Smooth muscle cell (in vitro differentiated cells): ENCODE results near the gene RAB24. TPM values are rescaled to one million over a fixed set of nuclear protein-coding genes. Genes with fewer than 3 reads are reported as not detected.
A peak's percentile ranks its signal among the peaks of the same experiment; 100 is the strongest.

Source experiments
- DNase-seq: peaks from one replicate; lab custom pipeline; 2025; ENCODE audit not compliant: unreplicated experiment; lab: John Stamatoyannopoulos, UW
- H2AFZ ChIP-seq: fragments of 200-600 bp; sonication (generic); 2 replicates; pipeline ENCODE4 v1.6.0; 2016; ENCODE audit warnings: antibody characterized with exemption, low read depth, mild to moderate bottlenecking
- H3F3A ChIP-seq: fragments of 200-600 bp; sonication (generic); 2 replicates; pipeline ENCODE4 v1.6.0; 2017; ENCODE audit warnings: antibody characterized with exemption, low read depth
- H3K27ac ChIP-seq: fragments of 200-600 bp; sonication (generic); 2 replicates; pipeline ENCODE4 v1.5.1; 2016; ENCODE audit warnings: low read depth, mild to moderate bottlenecking
- H3K27me3 ChIP-seq: fragments of 200-600 bp; sonication (generic); 2 replicates; pipeline ENCODE4 v1.6.1; 2016; ENCODE audit warnings: low read depth, mild to moderate bottlenecking
- H3K36me3 ChIP-seq: fragments of 200-600 bp; sonication (generic); 2 replicates; pipeline ENCODE4 v1.5.1; 2016; ENCODE audit warnings: low read depth
- H3K4me1 ChIP-seq: fragments of 200-600 bp; sonication (generic); 2 replicates; pipeline ENCODE4 v1.5.1; 2016; ENCODE audit warnings: low read depth
- H3K4me2 ChIP-seq: fragments of 200-600 bp; sonication (generic); 2 replicates; pipeline ENCODE4 v1.6.0; 2016; ENCODE audit warnings: mild to moderate bottlenecking
- H3K4me3 ChIP-seq: fragments of 200-600 bp; sonication (generic); 2 replicates; pipeline ENCODE4 v1.5.1; 2016; ENCODE audit warnings: mild to moderate bottlenecking
- H3K79me2 ChIP-seq: fragments of 200-600 bp; sonication (generic); 2 replicates; pipeline ENCODE4 v1.6.0; 2016; ENCODE audit warnings: low read depth, mild to moderate bottlenecking
- H3K9ac ChIP-seq: fragments of 200-600 bp; sonication (generic); 2 replicates; pipeline ENCODE4 v1.6.0; 2016; ENCODE audit warnings: low read depth
- H3K9me3 ChIP-seq: fragments of 200-600 bp; sonication (generic); replicated peaks from 2 replicates; pipeline ENCODE4 v1.5.1; 2016; ENCODE audit warnings: low read depth
- H4K20me1 ChIP-seq: fragments of 200-600 bp; sonication (generic); 2 replicates; pipeline ENCODE4 v1.6.0; 2016; ENCODE audit warnings: low read depth
- WGBS: methylation state at CpG from one replicate; pipeline ENCODE4 v1.1.7; 2016; ENCODE audit warnings: low lambda C conversion rate; 5-methylcytosine and 5-hydroxymethylcytosine counted together
- polyA plus RNA-seq: library from polyadenylated mRNA; unstranded; fragments of >200 nt; fragmentation: Nextera tagmentation; extraction: Ambion mirVana; gene quantifications from 2 replicates; pipeline ENCODE4 v1.2.1, GENCODE V29; 2016
- total RNA-seq: library from RNA; depleted of rRNA; stranded (reverse); fragments of >200 nt; gene quantifications from 2 replicates; pipeline ENCODE4 v1.2.3, GENCODE V29; 2014
- TF ChIP-seq, protein P1 (sequence below): fragments of 200-600 bp; sonication (generic); IDR thresholded peaks from 2 replicates; pipeline ENCODE4 v1.5.1; 2017; ENCODE audit warnings: borderline replicate concordance, mild to moderate bottlenecking, antibody characterized with exemption; ENCODE audit not compliant: insufficient read depth, poor library complexity, severe bottlenecking

RAB24 gene
- total and polyA plus RNA-seq, 2 experiments from 2014 or later, result 41.8 to 46.4 TPM

GRCh38 chr5:177314376-177315342 is 11.1 kb upstream of the RAB24 start:
- TF ChIP-seq, protein P1, sequence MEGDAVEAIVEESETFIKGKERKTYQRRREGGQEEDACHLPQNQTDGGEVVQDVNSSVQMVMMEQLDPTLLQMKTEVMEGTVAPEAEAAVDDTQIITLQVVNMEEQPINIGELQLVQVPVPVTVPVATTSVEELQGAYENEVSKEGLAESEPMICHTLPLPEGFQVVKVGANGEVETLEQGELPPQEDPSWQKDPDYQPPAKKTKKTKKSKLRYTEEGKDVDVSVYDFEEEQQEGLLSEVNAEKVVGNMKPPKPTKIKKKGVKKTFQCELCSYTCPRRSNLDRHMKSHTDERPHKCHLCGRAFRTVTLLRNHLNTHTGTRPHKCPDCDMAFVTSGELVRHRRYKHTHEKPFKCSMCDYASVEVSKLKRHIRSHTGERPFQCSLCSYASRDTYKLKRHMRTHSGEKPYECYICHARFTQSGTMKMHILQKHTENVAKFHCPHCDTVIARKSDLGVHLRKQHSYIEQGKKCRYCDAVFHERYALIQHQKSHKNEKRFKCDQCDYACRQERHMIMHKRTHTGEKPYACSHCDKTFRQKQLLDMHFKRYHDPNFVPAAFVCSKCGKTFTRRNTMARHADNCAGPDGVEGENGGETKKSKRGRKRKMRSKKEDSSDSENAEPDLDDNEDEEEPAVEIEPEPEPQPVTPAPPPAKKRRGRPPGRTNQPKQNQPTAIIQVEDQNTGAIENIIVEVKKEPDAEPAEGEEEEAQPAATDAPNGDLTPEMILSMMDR, result no peak
- peaks cover 51% of the 10 kb centered on the region for H4K20me1 ChIP-seq
- no peaks in the 10 kb centered on the region for H3K4me1 ChIP-seq
- H2AFZ ChIP-seq, result no peak overlapping the region
- no peak overlapping the region for H3K27ac ChIP-seq
- no peaks in the 10 kb centered on the region for H3K27me3 ChIP-seq
- 91% methylated on average over 16 of the region's 18 CpGs for WGBS
- no peaks in the 10 kb centered on the region for H3K9me3 ChIP-seq
- H3K9ac ChIP-seq, result no peak overlapping the region
- no peaks in the 10 kb centered on the region for H3K79me2 ChIP-seq
- no peak overlapping the region for H3K4me2 ChIP-seq
- H3K4me3 ChIP-seq, result no peak overlapping the region
- peaks cover 3% of the 10 kb centered on the region for H3F3A ChIP-seq
- H3K36me3 ChIP-seq, result no peaks in the 10 kb centered on the region
- DNase-seq, result no peak

DNA sequence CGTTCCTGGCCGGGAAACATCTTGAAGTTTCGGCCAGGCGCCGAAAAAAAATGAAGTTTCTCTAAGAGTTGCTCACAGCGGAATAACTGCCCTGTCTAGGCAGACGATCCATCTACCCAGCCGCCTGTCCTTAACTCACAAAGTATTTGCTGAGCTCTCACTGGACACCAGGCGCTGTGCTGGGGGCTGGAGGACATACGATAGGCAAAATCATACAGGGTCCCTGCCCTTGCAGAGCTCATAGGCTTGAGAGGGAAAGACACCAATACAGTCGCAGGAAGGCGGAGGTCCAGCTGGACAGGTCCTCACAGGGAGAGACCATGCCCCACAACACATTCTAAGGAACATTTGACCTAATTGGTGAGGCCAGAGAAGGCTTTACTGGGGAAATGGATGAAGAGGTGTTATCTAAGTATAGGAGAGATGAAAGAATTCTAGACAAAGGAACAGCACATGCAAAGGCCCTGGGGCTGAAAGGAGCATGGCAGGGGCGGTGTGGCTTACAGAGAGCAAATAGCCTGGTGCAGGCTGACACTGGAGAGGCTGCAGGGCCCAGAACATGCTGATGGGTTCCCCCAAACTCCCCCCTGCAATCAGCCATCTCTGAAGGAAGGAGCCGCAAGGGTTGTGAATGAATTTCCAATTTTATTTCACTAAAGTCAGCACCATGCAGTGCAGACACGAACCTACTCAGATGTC is 10.2 kb upstream of the RAB24 start:
- TF ChIP-seq, protein P1, result no peak
- Histone ChIP-seq H4K20me1 (peaks cover 51% of the 10 kb centered on the region), H3F3A (peaks cover 3% of the 10 kb centered on the region), H3K9me3 (no peaks in the 10 kb centered on the region), H3K79me2 (no peaks in the 10 kb centered on the region), H3K36me3 (no peaks in the 10 kb centered on the region), H3K4me2 (no peak overlapping the region), H3K4me3 (no peak overlapping the region), H2AFZ (no peak overlapping the region), H3K4me1 (no peaks in the 10 kb centered on the region), H3K27me3 (no peaks in the 10 kb centered on the region), H3K27ac (no peak overlapping the region), H3K9ac (no peak overlapping the region)
- DNase-seq, result no peak
- WGBS, result 96% methylated on average over 15 of the region's 15 CpGs

- no peak overlapping the region for H3K9ac ChIP-seq
Observed at GRCh38 chr5:177312649-177313181, 9.2 kb upstream of the RAB24 start.

More at GRCh38 chr5:177312649-177313181, 9.2 kb upstream of the RAB24 start:
- H3F3A ChIP-seq, result no peaks in the 10 kb centered on the region
- H3K79me2 ChIP-seq, result no peaks in the 10 kb centered on the region
- H3K27ac ChIP-seq, result no peak overlapping the region
- no peak for DNase-seq
- H4K20me1 ChIP-seq, result peaks cover 46% of the 10 kb centered on the region
- no peaks in the 10 kb centered on the region for H3K27me3 ChIP-seq
- WGBS, result 7% methylated on average over 19 of the region's 19 CpGs
- H3K9me3 ChIP-seq, result no peaks in the 10 kb centered on the region
- no peaks in the 10 kb centered on the region for H3K4me1 ChIP-seq
- H3K36me3 ChIP-seq, result no peaks in the 10 kb centered on the region
- peak overlapping the region; percentile 71 for H3K4me3 ChIP-seq
- no peak overlapping the region for H2AFZ ChIP-seq
- H3K4me2 ChIP-seq, result peak overlapping the region; percentile 96
- TF ChIP-seq, protein P1, result no peak
